ENCODE measurements around the gene SKAP1.

DNA sequence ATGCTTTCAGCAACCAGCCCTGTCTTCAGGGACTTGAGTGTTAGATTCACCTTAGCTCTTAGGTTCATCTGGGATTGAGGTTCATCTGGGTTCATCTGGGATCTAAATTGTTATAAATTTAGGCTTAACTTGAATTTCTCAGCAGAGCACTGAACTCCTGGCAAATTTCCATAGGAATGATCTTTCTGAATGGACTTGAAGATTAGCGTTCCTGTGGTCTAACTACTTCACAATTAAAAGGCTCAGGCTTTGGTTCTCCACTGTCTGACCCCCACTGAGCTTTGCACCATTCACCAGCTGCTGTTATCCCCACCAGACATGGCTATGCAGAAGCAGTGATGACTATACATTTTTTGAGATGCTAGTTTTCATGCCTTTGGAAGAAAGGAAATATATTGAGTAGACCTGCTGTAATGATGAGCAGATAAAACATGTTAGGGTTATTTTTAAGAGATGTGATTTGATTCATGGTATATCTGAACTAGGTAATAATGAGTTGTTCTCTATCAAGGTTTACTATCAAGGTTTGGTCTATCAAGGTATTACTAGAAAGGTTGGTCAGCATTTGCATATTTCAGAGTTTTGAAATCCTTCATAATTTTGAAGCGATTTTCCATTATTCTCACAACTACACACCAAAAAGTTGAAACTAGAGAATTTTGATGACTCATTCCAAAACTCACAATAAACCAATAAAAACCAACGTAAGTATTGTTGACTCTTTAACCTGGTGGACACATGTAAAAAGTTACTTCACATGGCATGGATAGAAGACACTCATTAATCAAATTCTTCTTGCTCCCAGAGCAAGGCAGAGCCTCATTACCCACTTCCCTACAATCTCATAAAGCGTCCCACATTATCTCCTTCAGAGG is 250.7 kb downstream of the SKAP1 start:
- TF ChIP-seq CREB5 (CRISPR knock-in tag; IDR thresholded peaks at IDR 0.05; ENCODE audit: low read depth): no peak
- no peak for TF ChIP-seq ZFP30 (CRISPR knock-in tag; IDR thresholded peaks at IDR 0.05)
- TF ChIP-seq, protein P1, sequence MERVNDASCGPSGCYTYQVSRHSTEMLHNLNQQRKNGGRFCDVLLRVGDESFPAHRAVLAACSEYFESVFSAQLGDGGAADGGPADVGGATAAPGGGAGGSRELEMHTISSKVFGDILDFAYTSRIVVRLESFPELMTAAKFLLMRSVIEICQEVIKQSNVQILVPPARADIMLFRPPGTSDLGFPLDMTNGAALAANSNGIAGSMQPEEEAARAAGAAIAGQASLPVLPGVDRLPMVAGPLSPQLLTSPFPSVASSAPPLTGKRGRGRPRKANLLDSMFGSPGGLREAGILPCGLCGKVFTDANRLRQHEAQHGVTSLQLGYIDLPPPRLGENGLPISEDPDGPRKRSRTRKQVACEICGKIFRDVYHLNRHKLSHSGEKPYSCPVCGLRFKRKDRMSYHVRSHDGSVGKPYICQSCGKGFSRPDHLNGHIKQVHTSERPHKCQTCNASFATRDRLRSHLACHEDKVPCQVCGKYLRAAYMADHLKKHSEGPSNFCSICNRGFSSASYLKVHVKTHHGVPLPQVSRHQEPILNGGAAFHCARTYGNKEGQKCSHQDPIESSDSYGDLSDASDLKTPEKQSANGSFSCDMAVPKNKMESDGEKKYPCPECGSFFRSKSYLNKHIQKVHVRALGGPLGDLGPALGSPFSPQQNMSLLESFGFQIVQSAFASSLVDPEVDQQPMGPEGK (CRISPR knock-in tag; IDR thresholded peaks at IDR 0.05; ENCODE audit: borderline replicate concordance): no peak
- TF ChIP-seq CSDC2 (CRISPR knock-in tag; IDR thresholded peaks at IDR 0.05): no peak
- TF ChIP-seq OSR1 (CRISPR knock-in tag; IDR thresholded peaks at IDR 0.05): no peak
- TF ChIP-seq CSRNP3 (CRISPR knock-in tag; IDR thresholded peaks at IDR 0.05): no peak
- TF ChIP-seq RARB (CRISPR knock-in tag; IDR thresholded peaks at IDR 0.05): no peak
- TF ChIP-seq ESRRG (CRISPR knock-in tag; IDR thresholded peaks at IDR 0.05): no peak
- no peak for TF ChIP-seq ZNF565 (CRISPR knock-in tag; conservative IDR thresholded peaks at IDR 0.05; ENCODE audit: low read depth)
- TF ChIP-seq ISL1 (CRISPR knock-in tag; IDR thresholded peaks at IDR 0.05): no peak
- no peak for TF ChIP-seq TSHZ2 (CRISPR knock-in tag; IDR thresholded peaks at IDR 0.05)

All from SK-N-SH treated with all-trans-retinoic acid at 6 μM for 48 hours (cell line).